Measurements from ENCODE around the gene ABCC11.
A peak's percentile ranks its signal among the peaks of the same experiment; 100 is the strongest.

ABCC11 gene

DNA sequence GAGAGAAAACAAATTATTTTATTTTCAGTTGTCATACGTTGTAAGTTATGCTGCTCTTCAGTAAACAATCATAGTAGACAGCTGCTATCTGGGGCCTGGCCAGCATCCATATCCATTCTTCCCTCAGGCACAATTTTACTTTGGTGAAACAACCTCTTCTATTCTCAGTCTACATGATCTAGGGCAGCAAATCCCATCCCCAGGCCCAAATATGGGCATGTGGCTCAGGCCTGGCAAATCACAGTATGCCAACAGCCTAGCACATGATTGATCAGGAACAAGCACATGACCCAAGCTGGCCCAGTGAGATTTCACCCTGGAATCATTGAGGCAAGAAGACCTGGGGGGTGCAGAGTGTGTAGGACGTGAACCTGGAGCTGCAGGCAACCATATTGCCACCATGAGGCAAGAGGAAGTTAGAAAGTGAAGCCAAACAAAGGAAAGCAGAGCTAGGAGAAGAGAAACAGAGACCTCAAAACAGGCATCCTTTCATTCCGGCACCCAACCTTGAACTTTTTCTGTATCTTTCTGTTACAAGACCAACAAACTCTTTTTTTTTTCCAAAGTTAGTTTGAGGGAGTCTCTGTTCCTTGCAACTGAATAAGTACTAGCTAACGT is 81.3 kb downstream of the ABCC11 start:
- Mint-ChIP-seq H3K4me1 (peaks cover 7% of the 10 kb centered on the region), H3K27ac (no peak overlapping the region), H3K36me3 (no peaks in the 10 kb centered on the region), H3K4me3 (no peak overlapping the region), H3K27me3 (peaks cover 8% of the 10 kb centered on the region), H3K9me3 (no peaks in the 10 kb centered on the region)
- ATAC-seq, result no peak

DNA sequence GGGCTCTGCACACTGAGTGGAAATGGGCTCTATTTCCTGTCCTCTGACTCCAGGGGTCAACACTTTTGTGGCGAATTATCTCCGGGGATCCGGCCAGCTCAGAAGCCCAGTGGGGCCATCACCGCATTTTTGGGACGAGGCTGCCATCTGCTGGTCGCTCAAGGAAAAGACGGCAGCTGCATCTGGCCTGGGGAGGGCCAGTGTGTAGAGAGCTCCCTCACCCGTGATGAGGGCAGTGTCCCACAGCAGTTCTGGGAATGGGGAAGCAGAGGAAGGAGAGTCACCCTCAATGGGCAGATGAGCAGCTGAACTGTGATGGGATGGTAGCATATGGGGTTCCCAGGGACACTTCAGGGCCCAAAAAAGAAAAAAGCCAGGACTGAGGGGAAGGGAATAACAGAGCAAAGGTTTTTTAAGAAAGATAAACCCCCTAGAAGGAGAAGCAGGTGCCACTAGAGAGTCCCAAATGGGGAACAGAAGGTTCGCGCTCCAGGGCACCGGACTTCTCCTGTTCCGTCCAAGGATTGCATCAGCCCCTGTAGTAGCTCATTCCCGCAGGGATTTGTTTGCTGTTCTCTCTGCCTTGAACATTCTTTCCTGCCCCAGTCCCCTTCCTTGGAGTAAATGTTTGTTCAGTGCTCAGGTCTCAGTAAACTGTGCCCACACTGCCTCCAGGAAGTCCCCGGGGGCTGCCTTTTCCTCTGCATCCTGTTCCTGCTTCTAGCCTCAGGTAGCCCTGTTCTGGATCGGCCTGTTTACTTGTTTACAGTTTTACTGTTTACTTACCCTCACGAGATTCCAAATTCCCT is 82.2 kb downstream of the ABCC11 start:
- H3K4me3 Mint-ChIP-seq, result no peak overlapping the region
- ATAC-seq, result peak; percentile 86
- H3K36me3 Mint-ChIP-seq, result no peaks in the 10 kb centered on the region
- H3K27ac Mint-ChIP-seq, result no peak overlapping the region
- H3K4me1 Mint-ChIP-seq, result peaks cover 7% of the 10 kb centered on the region
- no peaks in the 10 kb centered on the region for H3K9me3 Mint-ChIP-seq
- peaks cover 8% of the 10 kb centered on the region for H3K27me3 Mint-ChIP-seq

DNA sequence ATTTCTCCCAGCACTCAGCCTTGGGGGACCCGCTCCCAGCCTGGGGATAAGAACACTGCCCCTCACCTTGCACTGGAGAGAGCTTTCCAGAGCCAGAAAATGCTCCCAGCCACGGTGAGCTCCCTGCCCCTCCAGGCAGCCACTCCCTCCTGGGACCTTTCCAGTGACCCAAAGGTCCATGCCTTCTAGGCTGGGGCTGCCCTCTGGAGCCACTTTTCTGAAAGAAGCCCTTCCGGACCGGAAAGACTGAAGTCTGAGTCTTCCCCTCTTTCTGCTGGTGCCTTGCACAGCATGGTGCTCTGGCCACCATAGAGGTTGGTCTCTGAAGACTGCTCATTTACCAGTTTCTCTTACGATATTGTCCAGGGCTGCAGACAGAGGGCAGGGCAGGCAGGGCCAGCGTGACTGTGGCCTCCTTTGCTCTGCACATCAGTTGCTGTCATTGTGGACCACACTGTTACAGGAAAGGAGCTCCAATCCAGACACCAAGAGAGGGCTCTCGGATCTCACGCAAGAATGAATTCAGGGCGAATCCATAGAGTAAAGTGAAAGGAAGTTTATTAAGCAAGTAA is 84.4 kb downstream of the ABCC11 start:
- no peak for ATAC-seq
- Mint-ChIP-seq H3K27me3 (peaks cover 9% of the 10 kb centered on the region), H3K9me3 (no peaks in the 10 kb centered on the region), H3K4me1 (peaks cover 17% of the 10 kb centered on the region), H3K36me3 (no peaks in the 10 kb centered on the region), H3K27ac (no peak overlapping the region), H3K4me3 (no peak overlapping the region)

DNA sequence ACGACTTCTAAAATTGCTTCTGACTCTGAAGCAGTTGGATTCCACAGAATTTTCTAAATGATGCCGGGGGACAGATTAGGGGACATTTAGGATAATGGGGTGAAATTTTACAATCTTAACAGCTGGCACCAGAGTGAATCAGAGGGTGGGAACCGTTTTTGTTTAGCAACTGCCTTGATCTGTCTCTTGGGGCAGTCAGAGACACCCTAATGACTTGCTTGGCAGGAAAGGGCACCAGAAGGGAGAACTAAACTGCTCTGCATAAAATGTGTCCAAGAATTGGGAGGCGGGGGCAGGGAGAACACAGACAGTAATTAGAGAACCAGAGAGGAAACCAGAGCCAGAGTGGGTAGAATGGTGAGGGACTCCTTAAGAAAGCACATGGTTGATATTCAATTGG is 85.4 kb downstream of the ABCC11 start:
- H3K9me3 Mint-ChIP-seq, result no peaks in the 10 kb centered on the region
- peaks cover 27% of the 10 kb centered on the region for H3K4me1 Mint-ChIP-seq

DNA sequence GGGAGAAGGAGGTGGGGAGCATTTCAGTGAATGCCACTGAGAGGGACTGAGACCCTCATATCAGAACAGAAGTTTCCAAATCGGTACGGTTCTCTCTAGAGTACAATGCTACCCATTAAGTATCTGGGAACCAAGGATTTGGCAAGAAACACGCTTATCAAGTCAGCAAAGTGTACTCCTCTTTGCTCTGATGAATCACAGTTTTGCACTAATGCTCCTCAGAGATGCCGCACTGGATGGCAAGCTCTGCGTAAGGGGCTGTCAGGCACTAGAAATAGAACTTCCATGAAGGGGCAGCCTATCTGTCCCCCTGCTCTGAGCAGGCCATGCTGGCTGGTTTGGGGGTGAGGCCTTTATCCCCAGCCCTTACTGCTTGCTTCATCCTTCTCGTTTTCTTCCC is 86.8 kb downstream of the ABCC11 start:
- no peak for ATAC-seq
- Mint-ChIP-seq H3K27ac (no peak overlapping the region), H3K9me3 (no peaks in the 10 kb centered on the region), H3K36me3 (no peaks in the 10 kb centered on the region), H3K4me3 (no peak overlapping the region), H3K27me3 (peaks cover 18% of the 10 kb centered on the region), H3K4me1 (peaks cover 31% of the 10 kb centered on the region)

More for the DNA sequence above, 85.4 kb downstream of the ABCC11 start:
- ATAC-seq, result no peak
- Mint-ChIP-seq H3K36me3 (no peaks in the 10 kb centered on the region), H3K27me3 (peaks cover 18% of the 10 kb centered on the region), H3K27ac (no peak overlapping the region), H3K4me3 (no peak overlapping the region)

DNA sequence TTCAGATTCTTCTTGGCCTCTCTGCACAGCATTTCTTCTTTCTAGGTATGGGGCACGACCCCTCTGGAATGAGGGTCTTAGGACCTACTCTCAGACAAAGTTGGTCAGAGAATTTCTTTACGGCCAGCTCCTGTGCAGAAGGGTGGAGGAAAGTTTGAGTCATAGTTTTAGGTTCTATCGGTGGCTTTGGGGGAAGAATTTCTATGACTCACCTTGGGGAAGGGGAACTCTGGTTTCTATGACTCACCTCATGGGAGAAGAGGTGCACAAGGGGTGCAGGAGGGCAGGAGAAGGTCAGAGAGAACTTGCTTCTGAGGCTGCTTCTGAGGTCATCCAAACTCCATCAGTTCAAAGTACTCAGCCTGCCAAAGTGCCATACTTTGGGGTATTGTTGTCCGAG is 89.0 kb downstream of the ABCC11 start:
- Mint-ChIP-seq H3K36me3 (no peaks in the 10 kb centered on the region), H3K4me3 (no peak overlapping the region), H3K9me3 (no peaks in the 10 kb centered on the region), H3K27me3 (peaks cover 16% of the 10 kb centered on the region), H3K4me1 (peaks cover 24% of the 10 kb centered on the region), H3K27ac (peak overlapping the region; percentile 25)
- ATAC-seq, result peak; percentile 87

DNA sequence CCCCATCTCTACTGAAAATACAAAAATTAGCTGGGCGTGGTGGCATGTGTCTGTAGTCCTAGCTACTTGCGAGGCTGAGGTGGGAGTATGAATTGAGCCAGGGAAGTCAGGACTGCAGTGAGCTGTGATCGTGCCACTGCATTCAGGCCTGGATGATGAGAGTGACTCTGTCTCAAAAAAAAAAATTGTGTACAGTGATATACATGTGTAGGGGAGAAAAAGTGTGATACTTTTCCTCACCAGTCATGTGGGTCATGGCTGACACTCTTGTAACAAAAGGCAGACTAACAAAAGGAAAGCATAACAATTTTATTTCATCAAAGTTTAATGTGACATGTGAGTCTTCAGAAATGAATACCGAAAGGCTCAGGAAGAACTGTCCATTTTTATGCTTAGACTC is 89.5 kb downstream of the ABCC11 start:
- Mint-ChIP-seq H3K4me1 (peaks cover 24% of the 10 kb centered on the region), H3K4me3 (no peak overlapping the region), H3K27ac (peak overlapping the region; percentile 25), H3K9me3 (no peaks in the 10 kb centered on the region), H3K36me3 (no peaks in the 10 kb centered on the region), H3K27me3 (peaks cover 11% of the 10 kb centered on the region)
- no peak for ATAC-seq

DNA sequence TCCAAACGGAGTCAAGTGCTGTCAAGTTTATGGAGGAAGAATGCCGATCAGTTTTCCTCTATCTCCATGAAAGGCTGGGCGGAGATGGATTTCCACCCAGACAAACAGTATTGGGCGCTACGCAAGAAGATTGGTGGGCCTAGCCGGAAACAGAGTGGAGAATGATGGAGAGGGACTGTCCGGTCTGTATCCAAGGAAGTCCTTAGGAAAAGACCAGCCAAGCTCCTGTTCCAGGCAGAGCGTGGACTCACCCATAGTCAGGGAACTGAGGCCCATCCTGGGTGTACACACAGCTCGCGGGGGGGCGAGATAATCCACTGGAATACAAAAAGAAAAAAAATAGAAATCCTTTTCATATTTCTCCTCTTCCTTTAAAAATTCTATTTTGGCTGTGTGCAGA is 90.0 kb downstream of the ABCC11 start:
- H3K36me3 Mint-ChIP-seq, result no peaks in the 10 kb centered on the region
- ATAC-seq, result no peak
- peak overlapping the region; percentile 25 for H3K27ac Mint-ChIP-seq
- H3K9me3 Mint-ChIP-seq, result no peaks in the 10 kb centered on the region
- H3K4me1 Mint-ChIP-seq, result peaks cover 24% of the 10 kb centered on the region
- H3K4me3 Mint-ChIP-seq, result no peak overlapping the region
- H3K27me3 Mint-ChIP-seq, result peaks cover 10% of the 10 kb centered on the region

DNA sequence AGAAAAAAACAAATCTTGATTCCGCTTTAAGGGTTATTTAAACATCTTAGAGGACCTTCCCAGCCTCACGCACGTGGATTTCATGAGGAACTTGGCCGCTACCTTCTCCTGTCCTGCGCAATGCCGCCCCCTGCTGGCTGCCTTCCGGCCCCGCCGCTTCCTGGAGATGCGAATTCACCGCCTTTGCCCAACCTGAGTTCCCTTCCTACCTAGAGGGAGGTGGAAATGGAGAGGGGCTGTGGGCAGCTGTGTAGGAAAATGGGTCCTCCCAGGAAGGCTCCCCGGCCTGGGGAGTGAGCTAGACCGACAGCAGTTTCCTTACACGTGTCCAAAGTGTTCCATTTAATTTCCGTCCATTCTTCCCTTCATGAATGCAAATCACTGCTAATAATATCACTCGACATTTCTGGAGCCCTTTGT is 90.5 kb downstream of the ABCC11 start:
- H3K27ac Mint-ChIP-seq, result no peak overlapping the region
- H3K4me3 Mint-ChIP-seq, result no peak overlapping the region
- no peaks in the 10 kb centered on the region for H3K36me3 Mint-ChIP-seq
- H3K27me3 Mint-ChIP-seq, result peaks cover 10% of the 10 kb centered on the region
- peaks cover 24% of the 10 kb centered on the region for H3K4me1 Mint-ChIP-seq
- no peaks in the 10 kb centered on the region for H3K9me3 Mint-ChIP-seq
- ATAC-seq, result peak; percentile 57

DNA sequence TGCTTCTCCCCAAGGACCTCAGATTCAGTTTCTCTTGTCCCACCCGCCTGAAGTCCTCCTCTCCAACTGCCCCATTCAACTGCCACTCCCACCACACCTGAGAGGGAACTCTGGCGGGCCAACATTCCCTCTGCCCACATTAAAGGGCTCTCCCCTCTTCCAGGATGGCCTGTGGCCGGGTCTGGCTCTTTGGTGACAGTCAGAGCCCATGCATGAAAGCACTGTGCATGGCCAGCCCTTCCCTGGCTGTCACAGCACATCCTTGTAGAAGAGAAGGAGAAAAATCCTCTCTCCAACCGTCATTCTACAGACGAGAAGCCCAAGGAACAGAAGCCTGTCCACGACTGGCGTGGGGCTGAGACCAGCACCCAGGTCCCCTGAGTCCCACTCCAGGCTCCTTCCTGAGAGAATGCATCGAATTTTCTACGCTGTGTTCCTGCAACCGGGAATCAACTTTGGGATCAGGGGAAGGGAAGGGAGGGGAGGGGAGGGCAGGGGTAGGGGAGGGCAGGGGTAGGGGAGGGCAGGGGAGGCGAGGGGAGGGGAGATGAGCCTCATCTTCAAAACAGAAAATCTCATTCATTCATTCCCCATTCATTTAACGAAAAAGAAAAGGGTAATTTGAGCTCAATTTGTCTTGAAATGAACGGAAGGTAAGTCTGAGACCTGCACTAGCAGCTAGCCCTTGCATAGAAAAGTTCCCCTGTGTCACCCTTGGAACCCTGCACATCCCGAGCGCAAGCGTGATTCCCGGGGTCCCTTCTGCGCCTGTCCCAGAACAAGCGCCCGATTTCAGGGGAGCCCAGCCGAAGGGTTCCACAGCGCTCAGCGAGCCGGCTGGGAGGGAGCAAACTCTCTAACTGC is 91.2 kb downstream of the ABCC11 start, which contains the start of gene ABCC12:
Gene ABCC12, minus strand, starts transcription at position 68 of the 864 bp plus-strand sequence. CDS start 9,569 bp downstream, outside the sequence.
- Mint-ChIP-seq H3K9me3 (no peaks in the 10 kb centered on the region), H3K27ac (no peak within 1 kb of the TSS), H3K4me3 (no peak within 1 kb of the TSS), H3K27me3 (peaks cover 10% of the 10 kb centered on the region), H3K36me3 (no peaks in the 10 kb centered on the region), H3K4me1 (peaks cover 24% of the 10 kb centered on the region)
- ATAC-seq, result no peak

DNA sequence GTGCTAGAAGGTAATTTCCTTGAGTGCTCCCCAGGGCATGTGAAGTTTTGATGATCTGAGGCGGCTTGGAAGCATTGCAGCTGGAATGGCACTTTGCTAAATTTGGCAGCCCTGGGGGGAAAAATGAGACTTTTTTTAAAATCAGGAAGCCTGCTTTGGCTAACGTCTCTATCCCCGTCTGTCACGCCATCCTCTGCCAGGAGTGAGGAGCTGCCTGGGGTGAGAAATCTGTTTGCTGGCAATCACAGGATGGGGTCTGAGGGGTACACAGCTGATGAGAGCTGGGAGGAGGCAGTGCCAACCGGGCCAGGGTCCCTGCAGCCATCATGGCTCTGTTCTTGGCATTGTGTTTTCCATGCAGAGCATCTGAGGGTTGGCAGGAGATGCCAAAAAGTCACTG is 93.6 kb downstream of the ABCC11 start:
- Mint-ChIP-seq H3K4me3 (no peak overlapping the region), H3K36me3 (peaks cover 3% of the 10 kb centered on the region), H3K27ac (no peak overlapping the region), H3K4me1 (peaks cover 23% of the 10 kb centered on the region), H3K27me3 (peaks cover 27% of the 10 kb centered on the region), H3K9me3 (peaks cover 2% of the 10 kb centered on the region)
- no peak for ATAC-seq

DNA sequence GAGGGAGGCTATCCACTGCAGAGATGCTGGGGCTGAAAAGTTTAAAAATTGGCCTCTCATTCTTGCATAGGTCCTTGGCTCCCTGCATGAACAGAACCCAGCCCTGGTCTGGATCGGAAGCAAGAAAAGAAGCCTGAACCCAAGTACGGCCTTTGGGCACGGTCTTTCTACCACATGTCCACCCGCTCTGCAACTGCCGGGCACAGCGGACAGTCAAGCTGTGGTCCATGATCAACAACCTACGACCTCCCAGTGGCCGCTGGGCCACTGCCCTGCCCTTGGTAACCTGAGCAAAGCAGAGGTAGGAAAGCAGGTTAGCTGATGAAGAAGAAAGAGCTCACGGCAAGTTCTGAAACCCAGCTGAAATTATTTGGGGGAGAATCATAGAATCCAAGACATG is 95.1 kb downstream of the ABCC11 start:
- peaks cover 7% of the 10 kb centered on the region for H3K4me1 Mint-ChIP-seq
- no peak for ATAC-seq
- H3K36me3 Mint-ChIP-seq, result peaks cover 8% of the 10 kb centered on the region
- no peak overlapping the region for H3K27ac Mint-ChIP-seq
- H3K27me3 Mint-ChIP-seq, result peaks cover 26% of the 10 kb centered on the region
- H3K4me3 Mint-ChIP-seq, result no peak overlapping the region
- H3K9me3 Mint-ChIP-seq, result peaks cover 5% of the 10 kb centered on the region

DNA sequence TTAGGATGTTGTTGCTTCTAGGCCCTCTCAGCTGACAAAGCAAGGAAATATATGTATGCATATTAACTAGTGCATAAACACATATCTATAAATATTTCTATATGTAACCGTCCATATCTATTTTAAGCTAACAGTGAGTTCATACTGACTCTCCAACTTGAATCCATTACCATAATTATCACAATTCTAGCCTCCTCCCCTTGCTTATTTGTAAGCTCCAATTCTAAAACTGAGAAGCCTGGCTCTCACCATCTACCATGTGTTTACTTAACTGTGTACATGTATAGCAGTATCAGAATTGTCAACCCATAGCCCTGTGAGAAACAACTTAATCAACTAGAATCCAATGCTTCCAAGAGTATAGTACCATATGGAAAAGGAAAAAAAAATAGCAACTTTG is 96.6 kb downstream of the ABCC11 start:
- Mint-ChIP-seq H3K9me3 (peaks cover 5% of the 10 kb centered on the region), H3K27ac (no peak overlapping the region), H3K4me3 (no peak overlapping the region), H3K4me1 (no peaks in the 10 kb centered on the region), H3K36me3 (peaks cover 8% of the 10 kb centered on the region), H3K27me3 (peaks cover 28% of the 10 kb centered on the region)
- no peak for ATAC-seq

DNA sequence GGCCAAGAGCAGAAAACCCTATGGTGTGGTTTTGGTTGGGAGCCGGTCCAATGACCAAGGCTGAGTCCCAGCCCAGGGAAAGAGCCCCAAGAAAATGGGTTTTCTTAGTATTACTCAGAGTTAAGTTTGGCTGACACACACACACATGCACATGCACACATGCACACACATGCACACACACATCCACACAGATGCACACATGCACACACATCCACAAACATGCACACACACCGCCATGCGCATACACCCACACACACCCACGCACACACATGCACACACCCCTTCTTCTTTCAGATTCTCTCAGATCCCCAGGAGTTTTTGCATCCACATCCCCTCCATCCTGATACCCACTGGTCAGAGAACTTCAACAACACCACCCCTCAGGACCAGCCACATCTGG is 100.6 kb downstream of the ABCC11 start:
- no peak overlapping the region for H3K4me3 Mint-ChIP-seq
- H3K27ac Mint-ChIP-seq, result no peak overlapping the region
- peaks cover 10% of the 10 kb centered on the region for H3K9me3 Mint-ChIP-seq
- peaks cover 50% of the 10 kb centered on the region for H3K27me3 Mint-ChIP-seq
- ATAC-seq, result no peak
- H3K4me1 Mint-ChIP-seq, result no peaks in the 10 kb centered on the region
- peaks cover 8% of the 10 kb centered on the region for H3K36me3 Mint-ChIP-seq

DNA sequence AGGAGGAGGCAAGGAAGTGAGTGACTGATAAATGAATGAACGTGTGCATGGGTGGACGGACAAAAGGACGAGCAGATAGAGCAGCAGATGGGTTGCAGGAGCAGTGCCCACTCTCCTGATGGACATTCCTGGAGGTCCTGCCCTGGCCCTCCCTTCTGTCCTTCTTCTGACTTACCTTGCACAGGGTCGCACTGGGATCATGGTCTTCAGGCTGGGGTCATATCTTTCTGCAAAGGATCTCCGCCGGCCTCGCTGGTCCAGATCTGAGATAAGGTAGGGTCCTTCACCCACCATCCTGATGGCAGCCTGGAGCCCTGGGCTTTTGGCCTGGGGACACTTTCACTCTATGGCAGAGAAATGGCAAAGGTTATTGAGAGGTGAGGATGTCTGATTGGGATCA is 101.2 kb downstream of the ABCC11 start:
- Mint-ChIP-seq H3K27ac (no peak overlapping the region), H3K4me3 (no peak overlapping the region), H3K27me3 (peaks cover 53% of the 10 kb centered on the region), H3K9me3 (peaks cover 10% of the 10 kb centered on the region), H3K36me3 (peaks cover 8% of the 10 kb centered on the region), H3K4me1 (no peaks in the 10 kb centered on the region)
- ATAC-seq, result no peak

All from stimulated activated memory B cell treated with anti-CD40 and anti-IgM and Interleukin-4, amounts not matched to agents 10 μg/mL and 1 μg/mL and 100 μg/mL, for 72 hours (primary cell).